ENCODE measurements around the gene MMP25. TPM values are rescaled to one million over a fixed set of nuclear protein-coding genes. Genes with fewer than 3 reads are reported as not detected.
A peak's percentile ranks its signal among the peaks of the same experiment; 100 is the strongest.

MMP25 gene
- total RNA-seq, 1 donor from 2014 or later, result 0.16 TPM

DNA sequence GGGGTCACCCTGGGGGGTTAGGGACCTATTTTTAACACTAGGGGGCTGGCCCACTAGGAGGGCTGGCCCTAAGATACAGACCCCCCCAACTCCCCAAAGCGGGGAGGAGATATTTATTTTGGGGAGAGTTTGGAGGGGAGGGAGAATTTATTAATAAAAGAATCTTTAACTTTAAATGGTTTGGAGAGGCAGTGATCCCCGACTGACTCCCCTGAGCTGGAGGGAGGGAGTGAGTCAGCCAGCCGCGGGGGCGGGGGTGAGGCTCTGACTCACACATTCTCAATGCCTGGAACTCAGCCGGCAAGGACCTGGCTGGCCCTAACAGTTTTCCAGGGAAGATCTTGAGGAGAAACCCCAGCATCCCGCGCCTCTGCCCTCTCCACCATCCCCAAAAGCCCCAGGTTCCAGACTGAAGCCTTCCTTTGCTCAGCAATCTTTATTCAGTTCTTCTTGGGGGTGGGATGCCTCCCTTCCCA lies 24.1 kb upstream of the MMP25 start:
- Mint-ChIP-seq H3K27ac (peak overlapping the region; percentile 99), H3K36me3 (peaks cover 11% of the 10 kb centered on the region), H3K4me1 (peaks cover 41% of the 10 kb centered on the region), H3K9me3 (no peaks in the 10 kb centered on the region), H3K27me3 (ENCODE audit: low read depth) (peaks cover 13% of the 10 kb centered on the region), H3K4me3 (peak overlapping the region; percentile 84)
- peak; percentile 73 to 87 for DNase-seq (ENCODE audit: low spot score in 2 of 2, unreplicated experiment in 2 of 2)
- TF ChIP-seq, protein P1, sequence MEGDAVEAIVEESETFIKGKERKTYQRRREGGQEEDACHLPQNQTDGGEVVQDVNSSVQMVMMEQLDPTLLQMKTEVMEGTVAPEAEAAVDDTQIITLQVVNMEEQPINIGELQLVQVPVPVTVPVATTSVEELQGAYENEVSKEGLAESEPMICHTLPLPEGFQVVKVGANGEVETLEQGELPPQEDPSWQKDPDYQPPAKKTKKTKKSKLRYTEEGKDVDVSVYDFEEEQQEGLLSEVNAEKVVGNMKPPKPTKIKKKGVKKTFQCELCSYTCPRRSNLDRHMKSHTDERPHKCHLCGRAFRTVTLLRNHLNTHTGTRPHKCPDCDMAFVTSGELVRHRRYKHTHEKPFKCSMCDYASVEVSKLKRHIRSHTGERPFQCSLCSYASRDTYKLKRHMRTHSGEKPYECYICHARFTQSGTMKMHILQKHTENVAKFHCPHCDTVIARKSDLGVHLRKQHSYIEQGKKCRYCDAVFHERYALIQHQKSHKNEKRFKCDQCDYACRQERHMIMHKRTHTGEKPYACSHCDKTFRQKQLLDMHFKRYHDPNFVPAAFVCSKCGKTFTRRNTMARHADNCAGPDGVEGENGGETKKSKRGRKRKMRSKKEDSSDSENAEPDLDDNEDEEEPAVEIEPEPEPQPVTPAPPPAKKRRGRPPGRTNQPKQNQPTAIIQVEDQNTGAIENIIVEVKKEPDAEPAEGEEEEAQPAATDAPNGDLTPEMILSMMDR (IDR thresholded peaks at IDR 0.05; ENCODE audit: unreplicated experiment), result no peak

DNA sequence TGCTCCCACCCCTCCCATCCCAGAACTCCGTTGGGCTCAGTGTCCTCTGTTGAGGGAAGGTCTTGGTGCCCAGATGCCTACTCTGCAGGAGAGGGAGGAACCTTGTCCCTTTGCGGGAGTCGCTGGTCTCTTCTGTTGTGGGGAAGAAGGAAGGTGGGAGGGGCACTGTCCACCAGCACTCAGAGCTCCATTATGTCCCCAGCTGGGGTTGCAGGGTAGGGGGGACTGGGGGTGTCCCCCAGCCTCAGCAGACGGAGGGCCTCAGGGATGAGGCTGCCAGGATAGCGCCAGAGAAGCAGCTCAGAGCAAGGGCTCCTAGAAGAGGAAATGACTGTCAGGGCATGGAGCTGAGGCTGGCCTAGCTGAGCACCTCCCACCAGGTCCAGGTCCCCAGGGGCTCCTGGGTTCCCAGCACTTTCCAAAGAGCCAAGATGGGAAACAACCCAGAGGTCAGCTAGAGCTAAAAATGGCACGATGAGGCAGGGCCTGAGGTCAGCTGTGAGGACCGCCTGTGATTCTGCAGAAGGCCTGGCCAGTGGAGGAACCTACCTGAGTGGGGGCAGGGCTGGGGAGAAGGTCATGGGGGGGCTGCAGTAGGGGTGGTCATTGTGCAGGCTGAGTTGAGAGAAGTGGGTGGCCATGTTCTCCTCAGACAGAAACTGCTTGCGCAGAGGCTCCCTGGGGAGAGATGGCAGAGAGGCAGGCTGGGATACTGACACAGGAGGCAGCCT lies 23.5 kb upstream of the MMP25 start:
- H3K9me3 Mint-ChIP-seq, result no peaks in the 10 kb centered on the region
- H3K27ac Mint-ChIP-seq, result peak overlapping the region; percentile 99
- H3K27me3 Mint-ChIP-seq (ENCODE audit: low read depth), result peaks cover 12% of the 10 kb centered on the region
- TF ChIP-seq, protein P1 (IDR thresholded peaks at IDR 0.05; ENCODE audit: unreplicated experiment), result no peak
- no peak for DNase-seq (ENCODE audit: low spot score in 2 of 2, unreplicated experiment in 2 of 2)
- H3K36me3 Mint-ChIP-seq, result peaks cover 11% of the 10 kb centered on the region
- peaks cover 41% of the 10 kb centered on the region for H3K4me1 Mint-ChIP-seq
- peak overlapping the region; percentile 84 for H3K4me3 Mint-ChIP-seq

GRCh38 chr16:3023415-3023668 lies 23.0 kb upstream of the MMP25 start:
- Mint-ChIP-seq H3K4me1 (peaks cover 39% of the 10 kb centered on the region), H3K36me3 (peaks cover 11% of the 10 kb centered on the region), H3K9me3 (no peaks in the 10 kb centered on the region), H3K27me3 (ENCODE audit: low read depth) (peaks cover 8% of the 10 kb centered on the region), H3K27ac (peak overlapping the region; percentile 99), H3K4me3 (peak overlapping the region; percentile 84)
- no peak for DNase-seq (ENCODE audit: low spot score in 2 of 2, unreplicated experiment in 2 of 2)
- TF ChIP-seq, protein P1 (IDR thresholded peaks at IDR 0.05; ENCODE audit: unreplicated experiment), result no peak

DNA sequence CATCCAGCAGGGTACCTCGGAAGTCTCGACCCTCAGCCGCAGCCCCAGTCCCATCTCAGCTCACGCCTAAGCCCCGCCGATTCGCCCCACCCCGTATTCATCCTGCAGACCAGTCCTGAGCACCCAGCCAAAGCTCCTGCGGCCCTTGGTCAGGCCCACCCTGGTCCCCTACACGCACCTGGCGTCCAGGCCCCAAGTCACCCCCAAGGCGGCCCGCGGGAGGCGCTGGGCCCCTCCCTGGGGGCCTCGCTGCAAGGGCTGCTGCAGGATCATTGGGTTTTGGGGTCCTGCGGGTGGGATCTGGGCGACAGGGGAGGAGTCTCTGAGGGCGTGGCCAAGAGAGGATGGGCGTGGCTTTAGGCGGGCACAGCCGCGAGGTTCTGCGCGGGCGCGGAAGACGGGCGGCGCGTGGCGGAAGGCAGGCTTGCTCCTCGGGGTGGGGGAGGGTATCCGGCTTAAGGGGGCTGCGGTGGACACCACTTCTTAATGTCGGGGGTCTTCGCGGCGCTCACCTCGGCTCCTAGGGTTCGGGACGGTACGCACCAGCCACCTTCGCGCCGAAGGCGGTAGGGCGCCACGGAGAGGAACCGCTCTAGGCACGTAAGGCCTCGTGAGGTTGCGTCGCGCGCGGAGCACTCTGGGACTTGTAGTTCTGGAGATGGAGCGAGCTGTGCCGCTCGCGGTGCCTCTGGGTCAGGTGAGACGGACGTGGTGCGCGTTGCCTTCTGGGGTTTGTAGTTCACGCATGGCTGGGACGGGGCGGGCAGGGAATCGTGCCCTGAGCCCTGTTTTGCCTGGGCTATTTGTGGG lies 22.5 kb upstream of the MMP25 start, which contains the start of the genes HCFC1R1 and THOC6:
Gene HCFC1R1 (minus strand): TSS at position 274 of the 810 bp plus-strand sequence. CDS start 1 bp downstream, at position 273.
Gene THOC6 (plus strand): TSS at position 367 of the 810 bp plus-strand sequence. CDS start 292 bp downstream, at position 659.
- TF ChIP-seq, protein P1 (IDR thresholded peaks at IDR 0.05; ENCODE audit: unreplicated experiment), result no peak
- Mint-ChIP-seq H3K27ac (peak within 1 kb of the TSS; percentile 99), H3K27me3 (ENCODE audit: low read depth) (peaks cover 3% of the 10 kb centered on the region), H3K4me3 (peak within 1 kb of the TSS; percentile 84), H3K9me3 (no peaks in the 10 kb centered on the region), H3K36me3 (peaks cover 11% of the 10 kb centered on the region), H3K4me1 (peaks cover 35% of the 10 kb centered on the region)
- peak; percentile 88 to 93 for DNase-seq (ENCODE audit: low spot score in 2 of 2, unreplicated experiment in 2 of 2)

- H3K27me3 Mint-ChIP-seq (ENCODE audit: low read depth), result peaks cover 4% of the 10 kb centered on the region
- no peaks in the 10 kb centered on the region for H3K9me3 Mint-ChIP-seq
- DNase-seq (ENCODE audit: low spot score in 2 of 2, unreplicated experiment in 2 of 2), result no peak
- peaks cover 11% of the 10 kb centered on the region for H3K36me3 Mint-ChIP-seq
- peak overlapping the region; percentile 84 for H3K4me3 Mint-ChIP-seq
- H3K27ac Mint-ChIP-seq, result no peak overlapping the region
- TF ChIP-seq, protein P1 (IDR thresholded peaks at IDR 0.05; ENCODE audit: unreplicated experiment), result no peak
- peaks cover 30% of the 10 kb centered on the region for H3K4me1 Mint-ChIP-seq
Measured at GRCh38 chr16:3025032-3026002, 21.0 kb upstream of the MMP25 start.
